AG04450 (cell line): ENCODE data around the gene LPCAT1. TPM values are rescaled to one million over a fixed set of nuclear protein-coding genes. Genes with fewer than 3 reads are reported as not detected.
"Not testable (repeated sequence)": the region's sequence is repeated elsewhere in the genome, so short reads cannot be mapped to it uniquely, and the experiment has no call there.

Source experiments
- CTCF ChIA-PET: fragments of 300-600, 350-600 bp; formaldehyde crosslinking; extraction: SDS; loops from one replicate; lab custom pipeline; 2022; ENCODE audit warnings: antibody characterized with exemption, inconsistent platforms; lab: Charles Lee
- POLR2A ChIA-PET: fragments of 350-600 bp; formaldehyde crosslinking; extraction: SDS; loops from one replicate; lab custom pipeline; 2021; ENCODE audit warnings: antibody characterized with exemption, inconsistent platforms; lab: Yijun Ruan, JAX
- DNase-seq: peaks from one replicate; pipeline ENCODE4 v3.0.0-alpha.2; 2011; ENCODE audit warnings: low read depth, low spot score
- H3K27ac ChIP-seq: one replicate; pipeline ENCODE4 v1.5.1; 2012; ENCODE audit warnings: low read depth, low read length, control low read depth
- H3K27me3 ChIP-seq: one replicate; pipeline ENCODE4 v1.6.0; 2012; ENCODE audit warnings: low read length; ENCODE audit not compliant: control insufficient read depth, insufficient read depth
- H3K4me3 ChIP-seq: 2 replicates; pipeline ENCODE4 v1.5.1; 2011; ENCODE audit warnings: mild to moderate bottlenecking, low read depth, low read length, control low read depth
- H3K9me3 ChIP-seq: 2 replicates; pipeline ENCODE4 v1.5.1; 2012; ENCODE audit warnings: low read length; ENCODE audit not compliant: control insufficient read depth, insufficient read depth
- polyA plus RNA-seq: library from polyadenylated mRNA; depleted of rRNA; stranded (reverse); fragments of >200 nt; gene quantifications from 2 replicates; pipeline ENCODE4 v1.2.3, GENCODE V29; 2011
- TF ChIP-seq, protein P1 (sequence below): IDR thresholded peaks from 2 replicates; pipeline ENCODE4 v1.5.1; 2011; ENCODE audit warnings: low read depth, low read length, control low read depth, inconsistent platforms

Gene LPCAT1
- polyA plus RNA-seq, 1 experiment: 23.4 TPM

GRCh38 chr5:1429066-1429465 lies 94.7 kb downstream of the LPCAT1 start:
- H3K27me3 ChIP-seq: peaks cover 2% of the 10 kb centered on the region
- H3K9me3 ChIP-seq: peaks cover 63% of the 10 kb centered on the region
- TF ChIP-seq, protein P1, sequence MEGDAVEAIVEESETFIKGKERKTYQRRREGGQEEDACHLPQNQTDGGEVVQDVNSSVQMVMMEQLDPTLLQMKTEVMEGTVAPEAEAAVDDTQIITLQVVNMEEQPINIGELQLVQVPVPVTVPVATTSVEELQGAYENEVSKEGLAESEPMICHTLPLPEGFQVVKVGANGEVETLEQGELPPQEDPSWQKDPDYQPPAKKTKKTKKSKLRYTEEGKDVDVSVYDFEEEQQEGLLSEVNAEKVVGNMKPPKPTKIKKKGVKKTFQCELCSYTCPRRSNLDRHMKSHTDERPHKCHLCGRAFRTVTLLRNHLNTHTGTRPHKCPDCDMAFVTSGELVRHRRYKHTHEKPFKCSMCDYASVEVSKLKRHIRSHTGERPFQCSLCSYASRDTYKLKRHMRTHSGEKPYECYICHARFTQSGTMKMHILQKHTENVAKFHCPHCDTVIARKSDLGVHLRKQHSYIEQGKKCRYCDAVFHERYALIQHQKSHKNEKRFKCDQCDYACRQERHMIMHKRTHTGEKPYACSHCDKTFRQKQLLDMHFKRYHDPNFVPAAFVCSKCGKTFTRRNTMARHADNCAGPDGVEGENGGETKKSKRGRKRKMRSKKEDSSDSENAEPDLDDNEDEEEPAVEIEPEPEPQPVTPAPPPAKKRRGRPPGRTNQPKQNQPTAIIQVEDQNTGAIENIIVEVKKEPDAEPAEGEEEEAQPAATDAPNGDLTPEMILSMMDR: no peak
- ChIA-PET POLR2A (no interaction called here), CTCF (no interaction called here)
- no peak overlapping the region for H3K4me3 ChIP-seq
- H3K27ac ChIP-seq: no peak overlapping the region
- no peak for DNase-seq

- H3K27me3 ChIP-seq: no peaks in the 10 kb centered on the region
- peaks cover 63% of the 10 kb centered on the region for H3K9me3 ChIP-seq
- H3K4me3 ChIP-seq: no peak overlapping the region
- H3K27ac ChIP-seq: no peak overlapping the region
- ChIA-PET CTCF (no interaction called here), POLR2A (no interaction called here)
- no peak for DNase-seq
- TF ChIP-seq, protein P1: no peak
Measured at GRCh38 chr5:1428107-1428506, 95.7 kb downstream of the LPCAT1 start.

DNA sequence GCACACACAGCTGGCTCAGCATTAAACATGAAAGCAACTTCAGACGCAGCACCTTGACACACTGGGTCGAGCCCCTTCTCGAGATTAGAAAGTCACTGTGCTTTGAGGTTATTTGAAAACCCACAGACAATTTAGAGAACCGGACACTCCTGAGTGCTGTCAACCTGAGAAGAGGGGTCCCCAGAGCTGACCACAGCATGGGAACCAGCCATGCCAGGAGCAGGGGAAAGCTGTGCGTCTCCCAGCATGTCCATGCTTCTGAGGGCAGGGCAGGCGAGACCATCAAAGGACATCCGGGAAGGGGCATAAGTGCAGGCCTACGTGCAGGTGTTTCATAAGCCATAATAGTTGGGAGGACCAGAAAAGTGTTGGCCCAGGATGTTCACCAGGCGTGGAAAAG lies 99.0 kb downstream of the LPCAT1 start:
- POLR2A ChIA-PET: no interaction called here
- Histone ChIP-seq H3K27ac (no peak overlapping the region), H3K4me3 (no peak overlapping the region), H3K27me3 (no peaks in the 10 kb centered on the region), H3K9me3 (peaks cover 47% of the 10 kb centered on the region)
- TF ChIP-seq, protein P1: no peak
- CTCF ChIA-PET: no interaction called here
- DNase-seq: no peak

- POLR2A ChIA-PET: no interaction called here
- TF ChIP-seq, protein P1: no peak
Measured at GRCh38 chr5:1423901-1424603, 99.7 kb downstream of the LPCAT1 start.

GRCh38 chr5:1422522-1422921 lies 101.2 kb downstream of the LPCAT1 start:
- CTCF ChIA-PET, H3K27me3 ChIP-seq, H3K27ac ChIP-seq, DNase-seq, POLR2A ChIA-PET, H3K4me3 ChIP-seq: not testable (repeated sequence)
- peaks cover 38% of the 10 kb centered on the region for H3K9me3 ChIP-seq

More at GRCh38 chr5:1423901-1424603, 99.7 kb downstream of the LPCAT1 start:
- Histone ChIP-seq H3K27me3 (no peaks in the 10 kb centered on the region), H3K9me3 (peaks cover 42% of the 10 kb centered on the region), H3K4me3 (no peak overlapping the region), H3K27ac (no peak overlapping the region)
- CTCF ChIA-PET: no interaction called here
- DNase-seq: no peak
